HepG2 (cell line): Measurements from ENCODE around the gene FAM171A2. TPM values are rescaled to one million over a fixed set of nuclear protein-coding genes. Genes with fewer than 3 reads are reported as not detected.
A peak's percentile ranks its signal among the peaks of the same experiment; 100 is the strongest.

Source experiments
- ADNP ChIP-seq: sonication (generic); formaldehyde crosslinking; IDR thresholded peaks from 2 replicates; pipeline ENCODE4 v1.4.0; 2020; ENCODE audit warnings: missing genetic modification reagents
- CTCF ChIP-seq: sonication (generic); formaldehyde crosslinking; IDR thresholded peaks from 2 replicates; pipeline ENCODE4 v1.5.0; 2020; ENCODE audit warnings: mild to moderate bottlenecking, missing genetic modification reagents, moderate library complexity
- HBP1 ChIP-seq: IDR thresholded peaks from 2 replicates; pipeline ENCODE4 v1.6.1; 2016; ENCODE audit warnings: low read depth, control low read depth
- HMG20B ChIP-seq: conservative IDR thresholded peaks from 2 replicates; pipeline ENCODE4 v1.6.1; 2016; ENCODE audit warnings: missing genetic modification reagents, missing compliant biosample characterization
- HMGXB4 ChIP-seq, 2 experiments: sonication (generic) in 1 of 2; formaldehyde crosslinking in 1 of 2; IDR thresholded peaks; 2 replicates each; pipeline versions ENCODE4 v1.4.0 to v1.6.1; 2018 to 2020; ENCODE audit warnings: missing genetic modification reagents in 2 of 2, borderline replicate concordance in 1 of 2, low read depth in 1 of 2, mild to moderate bottlenecking in 1 of 2, missing biosample characterization in 1 of 2
- HOXA3 ChIP-seq: sonication (generic); formaldehyde crosslinking; IDR thresholded peaks from 2 replicates; pipeline ENCODE4 v1.5.0; 2020; ENCODE audit warnings: missing genetic modification reagents
- KLF16 ChIP-seq, 2 experiments: sonication (generic) in 1 of 2; formaldehyde crosslinking in 1 of 2; IDR thresholded peaks; 2 replicates each; pipeline versions ENCODE4 v1.6.1 to v1.8.0; 2016 to 2023; ENCODE audit warnings: missing genetic modification reagents in 2 of 2, missing compliant biosample characterization in 1 of 2
- MZF1 ChIP-seq: sonication (generic); formaldehyde crosslinking; IDR thresholded peaks from 2 replicates; pipeline ENCODE4 v1.8.1; 2023; ENCODE audit warnings: mild to moderate bottlenecking, missing genetic modification reagents, borderline replicate concordance
- PHF20 ChIP-seq: sonication (generic); formaldehyde crosslinking; IDR thresholded peaks from 2 replicates; pipeline ENCODE4 v1.5.0; 2020; ENCODE audit warnings: mild to moderate bottlenecking, missing genetic modification reagents
- THAP8 ChIP-seq: sonication (generic); formaldehyde crosslinking; IDR thresholded peaks from 2 replicates; pipeline ENCODE4 v1.5.1; 2020; ENCODE audit warnings: missing genetic modification reagents, mild to moderate bottlenecking, borderline replicate concordance
- ZIK1 ChIP-seq: sonication (generic); formaldehyde crosslinking; IDR thresholded peaks from 2 replicates; pipeline ENCODE4 v1.5.0; 2020; ENCODE audit warnings: mild to moderate bottlenecking, low read depth, missing genetic modification reagents, borderline replicate concordance
- ZNF205 ChIP-seq: IDR thresholded peaks from 2 replicates; pipeline ENCODE4 v1.6.1; 2018; ENCODE audit warnings: missing biosample characterization, missing genetic modification reagents
- ZNF607 ChIP-seq: sonication (generic); formaldehyde crosslinking; IDR thresholded peaks from 2 replicates; pipeline ENCODE4 v1.5.1; 2020; ENCODE audit warnings: missing genetic modification reagents, mild to moderate bottlenecking, borderline replicate concordance
- ZNF747 ChIP-seq: sonication (generic); formaldehyde crosslinking; IDR thresholded peaks from 2 replicates; pipeline ENCODE4 v1.8.1; 2023; ENCODE audit warnings: missing genetic modification reagents, mild to moderate bottlenecking, borderline replicate concordance
- polyA plus RNA-seq, 8 experiments: library from polyadenylated mRNA; depleted of rRNA in 3 of 8; stranded (reverse) in 7 of 8; unstranded in 1 of 8; fragments of >200 nt; fragmentation: Illumina TruSeq in 4 of 8; extraction: Trizol in 4 of 8; gene quantifications; 2 replicates each; pipeline versions ENCODE4 v1.2.1 to v1.2.3, GENCODE V29; 2011 to 2016; ENCODE audit warnings: low read depth in 4 of 8, missing spikeins in 1 of 8, mixed read lengths in 1 of 8; ENCODE audit not compliant: insufficient read depth in 1 of 8
- total RNA-seq, 5 experiments: library from RNA; depleted of rRNA; stranded (reverse); fragments of >200 nt; fragmentation: Illumina TruSeq; extraction: Trizol; gene quantifications; 2 replicates each; pipeline ENCODE4 v1.2.3, GENCODE V29; 2016; ENCODE audit warnings: low read depth in 1 of 5

FAM171A2 gene
- total and polyA plus RNA-seq, 2 of the 13 experiments (the other 11 are each of a cell fraction or from before 2014, with no cell fraction given): 1.8 to 3.6 TPM

GRCh38 chr17:44324571-44325275 lies 38.9 kb downstream of the FAM171A2 start, which contains the start of gene SLC25A39 (continued):
- peak; percentile 22; the same call in 1 of the 2 replicates for TF ChIP-seq CTCF
- TF ChIP-seq HOXA3 (CRISPR knock-in tag): peak; percentile 87
- peak; percentile 91; the same call in 1 of the 2 replicates for TF ChIP-seq ZNF747 (CRISPR knock-in tag)
- TF ChIP-seq ADNP: peak; percentile 80; the same call in 1 of the 2 replicates
- no peak for TF ChIP-seq THAP8
- TF ChIP-seq ZIK1: peak; percentile 90; the same call in 1 of the 2 replicates
- 0 out of 2 replicates have a peak, but pooled peaks have one; percentile 18 for TF ChIP-seq HMG20B
- peak; percentile 93 for TF ChIP-seq ZNF607
- peak; percentile 74; the same call in 1 of the 2 replicates for TF ChIP-seq HBP1 (CRISPR knock-in tag)
- TF ChIP-seq KLF16 (CRISPR knock-in tag; IDR thresholded peaks at IDR 0.05): peak in 1 of 2 experiments; percentile 54; a peak in 2 of 4 replicates
- 0 out of 2 replicates have a peak, but pooled peaks have one; percentile 15 for TF ChIP-seq ZNF205 (CRISPR knock-in tag)
- TF ChIP-seq MZF1 (CRISPR knock-in tag): no peak
- TF ChIP-seq HMGXB4 (CRISPR knock-in tag; IDR thresholded peaks at IDR 0.05; ENCODE audit: borderline replicate concordance in 1 of 2, low read depth in 1 of 2): peak; percentile 44 to 54; a peak in 3 of 4 replicates
- TF ChIP-seq PHF20 (CRISPR knock-in tag): peak; percentile 40; the same call in 1 of the 2 replicates
